Measurements from ENCODE around the gene ESPNL.

ESPNL gene

DNA sequence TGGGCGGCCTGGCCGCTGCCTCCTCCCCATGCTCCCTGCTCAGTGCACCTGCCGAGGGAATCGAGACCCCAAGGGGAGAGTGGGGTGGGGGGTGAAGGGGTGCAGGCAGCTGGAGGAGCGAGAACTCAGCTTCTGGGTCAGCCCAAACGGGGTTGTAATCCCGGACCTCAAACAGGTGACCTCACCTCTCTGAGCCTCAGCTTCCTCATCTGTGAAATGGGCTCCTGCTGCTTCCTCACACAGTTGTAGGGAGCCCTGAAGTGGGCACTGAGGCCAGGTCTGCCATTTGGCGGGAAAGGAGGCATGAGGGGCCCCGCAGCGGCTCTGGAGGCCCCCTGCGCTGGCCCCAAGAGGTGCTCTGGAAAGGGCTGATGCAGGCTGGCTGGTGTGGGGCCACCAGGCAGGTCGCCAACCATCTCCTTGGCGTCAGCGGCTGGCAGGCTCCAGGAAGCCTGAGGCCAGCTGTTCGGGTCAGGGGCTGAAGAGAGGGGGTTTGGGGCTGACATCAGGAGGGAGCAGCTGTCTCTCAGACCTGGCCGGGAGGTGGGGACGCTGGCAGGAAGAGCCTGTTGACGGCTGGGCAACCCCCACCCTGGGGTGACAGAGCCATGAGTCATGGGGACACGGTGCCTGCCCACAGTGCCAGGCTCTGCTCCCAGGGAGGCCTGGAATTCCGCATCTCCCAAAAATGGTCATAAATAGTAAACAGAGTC is 43.3 kb downstream of the ESPNL start:
- TF ChIP-seq, protein P1, sequence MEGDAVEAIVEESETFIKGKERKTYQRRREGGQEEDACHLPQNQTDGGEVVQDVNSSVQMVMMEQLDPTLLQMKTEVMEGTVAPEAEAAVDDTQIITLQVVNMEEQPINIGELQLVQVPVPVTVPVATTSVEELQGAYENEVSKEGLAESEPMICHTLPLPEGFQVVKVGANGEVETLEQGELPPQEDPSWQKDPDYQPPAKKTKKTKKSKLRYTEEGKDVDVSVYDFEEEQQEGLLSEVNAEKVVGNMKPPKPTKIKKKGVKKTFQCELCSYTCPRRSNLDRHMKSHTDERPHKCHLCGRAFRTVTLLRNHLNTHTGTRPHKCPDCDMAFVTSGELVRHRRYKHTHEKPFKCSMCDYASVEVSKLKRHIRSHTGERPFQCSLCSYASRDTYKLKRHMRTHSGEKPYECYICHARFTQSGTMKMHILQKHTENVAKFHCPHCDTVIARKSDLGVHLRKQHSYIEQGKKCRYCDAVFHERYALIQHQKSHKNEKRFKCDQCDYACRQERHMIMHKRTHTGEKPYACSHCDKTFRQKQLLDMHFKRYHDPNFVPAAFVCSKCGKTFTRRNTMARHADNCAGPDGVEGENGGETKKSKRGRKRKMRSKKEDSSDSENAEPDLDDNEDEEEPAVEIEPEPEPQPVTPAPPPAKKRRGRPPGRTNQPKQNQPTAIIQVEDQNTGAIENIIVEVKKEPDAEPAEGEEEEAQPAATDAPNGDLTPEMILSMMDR (IDR thresholded peaks at IDR 0.05; ENCODE audit: low read length, missing control alignments): no peak
- DNase-seq (ENCODE audit: low read depth): peak; percentile 29
- H3K4me3 ChIP-seq (replicated peaks; ENCODE audit: low read depth, low read length): no peak overlapping the region

DNA sequence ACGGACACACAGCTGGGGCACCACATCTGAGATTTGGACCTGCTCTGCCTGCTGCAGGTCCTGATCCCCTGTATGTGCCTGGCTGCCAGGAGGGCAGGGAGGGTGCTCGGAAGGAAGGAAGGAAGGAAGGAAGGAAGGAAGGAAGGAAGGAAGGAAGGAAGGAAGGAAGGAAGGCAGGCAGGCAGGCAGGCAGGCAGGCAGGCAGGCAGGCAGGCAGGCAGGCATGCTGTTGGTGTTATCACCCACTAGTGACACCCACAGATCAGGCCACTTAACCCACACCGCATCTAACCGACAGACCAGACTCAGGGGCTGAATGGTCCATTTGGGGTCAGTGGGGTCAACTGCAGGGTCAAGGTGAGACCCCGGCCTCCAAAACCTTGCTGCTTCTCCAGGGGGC is 44.1 kb downstream of the ESPNL start:
- no peak for DNase-seq (ENCODE audit: low read depth)
- H3K4me3 ChIP-seq (replicated peaks; ENCODE audit: low read depth, low read length): no peak overlapping the region
- TF ChIP-seq, protein P1 (IDR thresholded peaks at IDR 0.05; ENCODE audit: low read length, missing control alignments): no peak

DNA sequence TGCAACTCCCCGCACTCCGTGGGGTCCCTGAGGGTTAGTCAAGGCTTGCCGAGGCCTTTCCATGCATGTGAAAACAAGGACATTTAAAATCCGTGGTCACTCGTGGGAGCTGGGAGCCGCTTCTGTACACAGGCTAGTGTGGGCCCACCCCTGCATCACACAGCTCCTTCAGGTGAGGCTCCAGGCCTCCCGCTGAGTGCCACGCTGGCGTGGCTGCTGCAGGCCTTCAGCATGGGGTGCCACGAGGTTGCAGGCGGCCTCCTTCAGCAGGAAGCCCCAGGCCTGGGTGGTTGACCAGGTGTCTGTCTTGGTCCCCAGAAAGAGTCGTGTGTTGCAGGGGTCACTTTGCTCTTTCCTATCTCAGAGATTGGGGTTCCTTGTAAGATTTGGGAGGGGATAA is 44.9 kb downstream of the ESPNL start:
- H3K4me3 ChIP-seq (replicated peaks; ENCODE audit: low read depth, low read length): no peak overlapping the region
- DNase-seq (ENCODE audit: low read depth): no peak
- TF ChIP-seq, protein P1 (IDR thresholded peaks at IDR 0.05; ENCODE audit: low read length, missing control alignments): no peak

DNA sequence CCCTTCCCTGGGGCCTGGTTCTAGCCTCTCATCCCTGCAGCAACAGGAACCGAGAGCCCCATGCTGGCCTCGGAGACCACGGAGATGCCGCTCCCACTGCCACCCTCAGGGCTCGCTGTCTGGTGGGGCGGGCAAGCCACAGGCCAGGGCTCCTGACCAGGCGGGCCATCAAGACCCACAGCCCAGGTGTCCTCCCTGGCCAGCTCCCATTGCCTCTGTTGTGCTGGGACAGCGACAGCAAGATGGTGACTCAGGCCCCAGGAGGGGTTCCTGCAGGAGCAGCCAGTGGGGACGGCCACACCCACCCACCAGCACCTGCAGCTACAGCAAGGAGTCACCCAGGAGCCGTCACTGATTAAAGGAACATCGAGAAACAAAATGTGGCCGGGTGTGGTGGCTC is 45.7 kb downstream of the ESPNL start:
- H3K4me3 ChIP-seq (replicated peaks; ENCODE audit: low read depth, low read length): no peak overlapping the region
- DNase-seq (ENCODE audit: low read depth): no peak
- TF ChIP-seq, protein P1 (IDR thresholded peaks at IDR 0.05; ENCODE audit: low read length, missing control alignments): no peak

DNA sequence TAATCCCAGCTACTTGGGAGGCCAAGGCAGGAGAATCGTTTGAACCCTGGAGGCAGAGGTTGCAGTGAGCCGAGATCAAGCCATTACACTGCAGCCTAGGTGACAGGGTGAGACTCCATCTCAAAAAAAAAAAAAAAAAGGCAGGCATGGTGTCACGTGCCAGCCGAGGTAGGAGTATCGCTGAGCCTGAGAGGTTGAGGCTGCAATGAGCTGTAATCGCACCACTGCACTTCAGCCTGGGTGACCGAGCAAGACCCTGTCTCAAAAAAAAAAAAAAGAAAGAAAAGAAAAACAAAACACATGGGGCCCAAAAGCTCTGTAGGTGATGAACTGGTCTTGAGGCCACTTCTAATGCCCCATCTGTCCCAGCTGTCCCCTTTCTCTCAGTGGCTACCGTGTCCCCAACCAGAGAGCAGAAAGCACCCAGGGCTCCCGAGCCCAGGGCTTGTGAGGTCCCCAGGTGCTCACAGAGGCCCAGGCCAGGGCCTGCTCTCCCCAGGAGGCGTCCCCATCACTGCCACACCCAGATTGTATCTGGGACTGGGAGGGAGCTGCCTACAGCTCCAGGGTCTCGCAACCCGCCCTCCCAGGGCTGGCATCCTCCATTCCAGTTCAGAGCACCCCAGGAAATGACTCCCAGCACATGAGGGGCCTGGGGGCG is 46.9 kb downstream of the ESPNL start:
- TF ChIP-seq, protein P1 (IDR thresholded peaks at IDR 0.05; ENCODE audit: low read length, missing control alignments): no peak
- DNase-seq (ENCODE audit: low read depth): no peak
- H3K4me3 ChIP-seq (replicated peaks; ENCODE audit: low read depth, low read length): no peak overlapping the region

DNA sequence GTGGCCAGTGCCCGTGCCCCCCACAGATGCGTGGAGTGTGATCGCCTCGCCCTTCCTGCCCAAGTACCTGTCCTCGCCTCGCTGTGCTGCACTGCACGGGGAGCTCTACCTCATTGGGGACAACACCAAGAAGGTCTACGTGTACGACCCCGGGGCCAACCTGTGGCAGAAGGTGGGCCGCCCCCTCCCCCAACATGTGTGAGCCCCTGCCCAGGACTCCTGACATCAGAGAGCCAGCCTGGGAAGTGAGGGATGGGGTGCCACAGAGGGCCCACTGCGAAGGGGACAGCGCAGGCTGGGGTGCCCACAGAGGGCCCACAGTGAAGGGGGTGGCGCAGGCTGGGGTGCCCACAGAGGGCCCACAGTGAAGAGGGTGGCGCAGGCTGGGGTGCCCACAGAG is 48.8 kb downstream of the ESPNL start:
- DNase-seq (ENCODE audit: low read depth): no peak
- TF ChIP-seq, protein P1 (IDR thresholded peaks at IDR 0.05; ENCODE audit: low read length, missing control alignments): no peak
- no peak overlapping the region for H3K4me3 ChIP-seq (replicated peaks; ENCODE audit: low read depth, low read length)
